Thyroid gland (tissue), 4 donors: ENCODE results near the gene BHLHA9. TPM values are rescaled to one million over a fixed set of nuclear protein-coding genes. Genes with fewer than 3 reads are reported as not detected.
A peak's percentile ranks its signal among the peaks of the same experiment; 100 is the strongest.

Source experiments
- DNase-seq, 2 donors: peaks; one replicate each; pipeline ENCODE4 v3.0.0-alpha.2; 2019
- H3K27ac ChIP-seq, 3 donors: fragments of 200-600 bp; sonication (generic); 1 replicate in 2 of 3; 2 replicates in 1 of 3; pipeline ENCODE4 v1.5.1; 2016 to 2019; ENCODE audit warnings: mild to moderate bottlenecking in 1 of 3, moderate library complexity in 1 of 3
- H3K27me3 ChIP-seq: fragments of 200-600 bp; sonication (generic); one replicate; pipeline ENCODE4 v1.5.1; 2019
- H3K36me3 ChIP-seq, 2 donors: fragments of 200-600 bp; sonication (generic); one replicate each; pipeline ENCODE4 v1.5.1; 2016 to 2019
- H3K4me1 ChIP-seq, 2 donors: fragments of 200-600 bp; sonication (generic); one replicate each; pipeline ENCODE4 v1.5.1; 2017 to 2019
- H3K4me3 ChIP-seq, 3 donors: fragments of 200-600 bp; sonication (generic); replicated peaks in 1 of 3; 1 replicate in 2 of 3; 2 replicates in 1 of 3; pipeline ENCODE4 v1.5.1; 2016; ENCODE audit warnings: mild to moderate bottlenecking in 1 of 3
- H3K9me3 ChIP-seq: fragments of 200-600 bp; sonication (generic); one replicate; pipeline ENCODE4 v1.5.1; 2017
- POLR2A ChIP-seq, 2 donors: fragments of 450-650 bp; IDR thresholded peaks; one replicate each; pipeline ENCODE4 v1.6.1; 2017; ENCODE audit warnings: antibody characterized with exemption in 2 of 2, mild to moderate bottlenecking in 2 of 2, moderate library complexity in 1 of 2
- WGBS, 2 donors: methylation state at CpG; one replicate each; pipeline ENCODE4 v1.1.5; 2017; 5-methylcytosine and 5-hydroxymethylcytosine counted together
- intact Hi-C: fragments of 100-400 bp; cut with DNase I; formaldehyde crosslinking; loops from one replicate; pipeline ENCODE4 v1.15.1; 2023
- total RNA-seq, 4 donors: library from RNA; depleted of rRNA; stranded (reverse); fragments of >200 nt; gene quantifications; one replicate each; pipeline ENCODE4 v1.2.3, GENCODE V29; 2016
- TF ChIP-seq, protein P1 (sequence below), 6 experiments: fragments of 200-600 bp in 3 of 6; fragments of 450-650 bp in 3 of 6; sonication (generic) in 3 of 6; IDR thresholded peaks; one replicate each; pipeline ENCODE4 v1.5.1; 2016 to 2019; ENCODE audit warnings: antibody characterized with exemption in 6 of 6, mild to moderate bottlenecking in 2 of 6, inconsistent platforms in 1 of 6, moderate library complexity in 1 of 6

The BHLHA9 gene
- total RNA-seq, 4 donors from 2014 or later, result not detected

DNA sequence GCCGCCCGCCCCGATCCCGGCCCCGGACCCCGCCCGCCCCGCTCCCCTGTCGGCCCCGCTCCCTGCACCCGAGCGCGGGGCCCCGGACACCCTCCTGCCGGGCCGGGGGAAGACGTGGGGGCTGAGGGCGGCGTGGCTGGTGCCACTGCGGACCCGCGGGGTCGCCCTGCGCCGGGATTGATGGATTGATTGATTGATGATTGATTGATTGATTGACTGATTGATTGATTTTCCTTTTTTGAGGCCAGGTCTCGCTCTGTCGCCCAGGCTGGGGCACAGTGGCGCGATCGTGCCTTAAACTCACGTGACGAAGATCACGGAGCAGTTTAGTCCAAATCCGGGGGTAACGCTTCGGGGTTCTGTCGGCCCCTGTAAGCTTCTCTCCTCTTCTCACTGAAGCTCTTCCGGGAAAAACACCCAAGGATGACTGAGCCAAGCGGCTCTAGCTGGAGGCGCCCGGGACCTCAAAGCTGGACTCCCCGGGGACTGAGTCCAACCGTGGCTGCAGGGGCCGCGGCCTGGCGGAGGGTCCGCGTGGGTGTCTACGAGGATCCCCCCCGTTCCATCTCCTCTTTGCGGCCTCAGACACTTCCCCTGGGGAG is 40.2 kb upstream of the BHLHA9 start:
- H3K36me3 ChIP-seq, result no peaks in the 10 kb centered on the region
- no peak overlapping the region for H3K27ac ChIP-seq
- DNase-seq, result no peak
- H3K27me3 ChIP-seq, result peaks cover 18% of the 10 kb centered on the region
- no peak for TF ChIP-seq POLR2A (IDR thresholded peaks at IDR 0.05)
- TF ChIP-seq, protein P1, sequence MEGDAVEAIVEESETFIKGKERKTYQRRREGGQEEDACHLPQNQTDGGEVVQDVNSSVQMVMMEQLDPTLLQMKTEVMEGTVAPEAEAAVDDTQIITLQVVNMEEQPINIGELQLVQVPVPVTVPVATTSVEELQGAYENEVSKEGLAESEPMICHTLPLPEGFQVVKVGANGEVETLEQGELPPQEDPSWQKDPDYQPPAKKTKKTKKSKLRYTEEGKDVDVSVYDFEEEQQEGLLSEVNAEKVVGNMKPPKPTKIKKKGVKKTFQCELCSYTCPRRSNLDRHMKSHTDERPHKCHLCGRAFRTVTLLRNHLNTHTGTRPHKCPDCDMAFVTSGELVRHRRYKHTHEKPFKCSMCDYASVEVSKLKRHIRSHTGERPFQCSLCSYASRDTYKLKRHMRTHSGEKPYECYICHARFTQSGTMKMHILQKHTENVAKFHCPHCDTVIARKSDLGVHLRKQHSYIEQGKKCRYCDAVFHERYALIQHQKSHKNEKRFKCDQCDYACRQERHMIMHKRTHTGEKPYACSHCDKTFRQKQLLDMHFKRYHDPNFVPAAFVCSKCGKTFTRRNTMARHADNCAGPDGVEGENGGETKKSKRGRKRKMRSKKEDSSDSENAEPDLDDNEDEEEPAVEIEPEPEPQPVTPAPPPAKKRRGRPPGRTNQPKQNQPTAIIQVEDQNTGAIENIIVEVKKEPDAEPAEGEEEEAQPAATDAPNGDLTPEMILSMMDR (IDR thresholded peaks at IDR 0.05), result no peak
- peak overlapping the region in 1 of 3 donors; percentile 40 for H3K4me3 ChIP-seq
- peaks cover 7 to 24% of the 10 kb centered on the region in 2 donors for H3K4me1 ChIP-seq
- H3K9me3 ChIP-seq, result no peaks in the 10 kb centered on the region
- WGBS, 2 donors, result 16 to 19% methylated on average over 18 to 28 of the region's 51 CpGs
- intact Hi-C loops, result no loop called here

DNA sequence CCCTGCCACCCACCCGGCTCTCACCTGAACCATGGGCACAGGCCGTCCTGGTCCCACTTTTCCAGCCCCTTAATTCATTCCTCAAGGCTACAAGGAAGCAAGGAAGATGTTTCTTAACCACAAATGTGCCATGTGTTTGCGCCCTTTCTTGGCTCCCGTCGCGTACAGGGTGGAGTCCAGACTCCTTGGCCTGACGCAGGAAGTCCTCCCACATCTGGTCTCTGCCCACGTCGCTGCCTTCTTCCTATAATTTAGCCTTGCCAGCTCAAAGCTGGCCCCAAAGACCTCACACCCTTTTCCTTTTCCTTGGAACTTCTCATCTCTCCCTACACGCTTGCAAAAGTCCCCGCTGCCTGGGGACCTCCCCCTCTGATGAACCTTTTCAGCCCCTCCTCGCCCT is 38.8 kb upstream of the BHLHA9 start:
- no peak overlapping the region for H3K27ac ChIP-seq
- WGBS, 2 donors, result 79 to 82% methylated on average over 12 of the region's 12 CpGs

DNA sequence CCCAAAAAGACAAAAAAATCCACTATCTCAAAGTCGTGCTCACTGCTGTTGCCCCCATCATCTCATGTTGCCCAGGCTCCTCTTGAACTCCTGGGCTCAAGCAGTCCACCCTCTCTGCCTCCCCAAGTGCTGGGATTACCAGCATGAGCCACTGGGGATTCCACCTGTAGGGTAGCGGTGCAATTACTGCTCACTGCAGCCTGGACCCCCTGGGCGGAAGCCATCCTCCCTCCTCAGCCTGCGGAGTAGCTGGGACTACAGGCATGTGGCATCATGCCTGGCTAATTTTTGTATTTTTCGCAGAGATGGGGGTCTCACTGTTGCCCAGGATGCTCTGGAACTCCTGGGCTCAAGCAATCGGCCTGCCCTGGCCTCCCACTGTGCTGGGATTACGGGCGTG is 37.9 kb upstream of the BHLHA9 start:
- no peak for DNase-seq
- Histone ChIP-seq H3K4me1 (peaks cover 7 to 24% of the 10 kb centered on the region in 2 donors), H3K36me3 (no peaks in the 10 kb centered on the region), H3K4me3 (no peak overlapping the region), H3K27ac (no peak overlapping the region), H3K27me3 (peaks cover 18% of the 10 kb centered on the region), H3K9me3 (no peaks in the 10 kb centered on the region)
- TF ChIP-seq, protein P1 (IDR thresholded peaks at IDR 0.05), result no peak
- TF ChIP-seq POLR2A (IDR thresholded peaks at IDR 0.05), result no peak
- 81 to 86% methylated on average over 8 of the region's 8 CpGs for WGBS, 2 donors
- intact Hi-C loops, result no loop called here

More for the DNA sequence above, 38.8 kb upstream of the BHLHA9 start:
- H3K36me3 ChIP-seq, result no peaks in the 10 kb centered on the region
- no peak for DNase-seq
- peaks cover 7 to 24% of the 10 kb centered on the region in 2 donors for H3K4me1 ChIP-seq
- H3K9me3 ChIP-seq, result no peaks in the 10 kb centered on the region
- no peak overlapping the region for H3K4me3 ChIP-seq
- TF ChIP-seq, protein P1 (IDR thresholded peaks at IDR 0.05), result no peak
- no peak for TF ChIP-seq POLR2A (IDR thresholded peaks at IDR 0.05)
- H3K27me3 ChIP-seq, result peaks cover 18% of the 10 kb centered on the region
- intact Hi-C loops, result no loop called here

DNA sequence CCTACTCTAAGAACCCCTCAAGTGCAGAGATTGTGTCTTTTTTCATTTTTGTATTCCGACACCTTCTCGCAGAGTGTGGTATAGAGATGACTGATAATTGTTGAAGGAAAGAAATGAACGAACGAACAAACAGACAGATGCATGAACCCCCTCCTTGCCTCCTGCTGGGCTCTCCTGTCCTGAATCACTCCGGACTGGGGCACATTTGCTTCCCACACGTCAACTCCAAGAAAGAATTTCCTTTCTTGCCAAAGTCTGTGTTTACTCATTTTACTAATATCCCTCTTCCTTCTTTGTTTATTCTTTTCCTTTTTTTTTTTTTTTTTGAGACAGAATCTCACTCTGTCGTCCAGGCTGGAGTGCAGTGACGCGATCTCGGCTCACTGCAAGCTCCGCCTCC is 37.5 kb upstream of the BHLHA9 start:
- WGBS, 2 donors, result 65 to 77% methylated on average over 11 of the region's 11 CpGs
- peaks cover 13% of the 10 kb centered on the region for H3K27me3 ChIP-seq
- intact Hi-C loops, result no loop called here
- no peak overlapping the region for H3K27ac ChIP-seq
- no peak for TF ChIP-seq POLR2A (IDR thresholded peaks at IDR 0.05)
- TF ChIP-seq, protein P1 (IDR thresholded peaks at IDR 0.05), result no peak
- H3K4me3 ChIP-seq, result no peak overlapping the region
- peaks cover 7 to 24% of the 10 kb centered on the region in 2 donors for H3K4me1 ChIP-seq
- no peaks in the 10 kb centered on the region for H3K36me3 ChIP-seq
- no peak for DNase-seq
- H3K9me3 ChIP-seq, result no peaks in the 10 kb centered on the region

DNA sequence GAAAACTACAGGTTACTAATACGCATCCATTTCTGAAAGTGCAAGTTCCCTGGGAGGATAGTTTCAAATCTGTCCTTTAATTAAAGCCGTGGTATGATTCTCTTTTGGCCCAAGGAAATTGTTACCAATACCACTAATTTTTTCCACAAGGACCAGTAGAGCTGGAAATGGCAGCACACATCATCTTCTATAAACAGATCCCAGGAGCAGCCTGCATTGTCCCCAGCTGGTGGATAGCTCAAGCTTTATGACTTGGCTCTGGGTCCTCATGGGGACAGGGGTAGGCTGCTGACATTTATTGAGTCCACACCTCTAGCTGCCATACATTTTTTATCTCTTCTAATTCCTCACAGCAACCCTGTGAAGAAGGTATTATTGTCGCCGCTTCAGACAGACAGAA is 35.8 kb upstream of the BHLHA9 start:
- Histone ChIP-seq H3K4me1 (peaks cover 0 to 7% of the 10 kb centered on the region in 2 donors), H3K4me3 (no peak overlapping the region), H3K27ac (no peak overlapping the region), H3K9me3 (no peaks in the 10 kb centered on the region), H3K27me3 (peaks cover 11% of the 10 kb centered on the region), H3K36me3 (no peaks in the 10 kb centered on the region)
- intact Hi-C loops, result no loop called here
- TF ChIP-seq POLR2A (IDR thresholded peaks at IDR 0.05), result no peak
- TF ChIP-seq, protein P1 (IDR thresholded peaks at IDR 0.05), result no peak
- 87 to 88% methylated on average over 4 of the region's 4 CpGs for WGBS, 2 donors
- no peak for DNase-seq
